ENCODE data around the gene GOLGA1.
"Not testable (repeated sequence)": the region's sequence is repeated elsewhere in the genome, so short reads cannot be mapped to it uniquely, and the experiment has no call there.

GOLGA1 gene

DNA sequence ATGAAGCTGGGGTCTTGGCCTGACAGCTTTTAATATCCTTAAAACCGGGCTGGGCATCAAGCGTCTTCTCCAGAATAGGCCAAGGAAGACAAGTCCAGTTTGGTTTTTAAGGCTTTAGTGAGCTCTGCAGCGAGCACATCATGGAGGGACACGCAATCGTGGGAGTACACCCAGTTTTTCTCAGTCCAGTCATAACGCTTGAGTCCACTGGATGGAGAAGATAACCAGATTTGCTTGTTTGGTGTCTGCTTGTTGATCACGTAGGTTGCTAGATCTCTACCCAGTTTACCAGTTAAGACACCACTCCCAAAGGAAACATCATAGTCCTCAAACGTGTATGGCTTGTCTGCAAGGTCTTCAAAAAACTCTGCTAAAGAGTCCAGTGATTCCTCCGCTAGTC is 27.4 kb upstream of the GOLGA1 start:
- TF ChIP-seq, protein P1, sequence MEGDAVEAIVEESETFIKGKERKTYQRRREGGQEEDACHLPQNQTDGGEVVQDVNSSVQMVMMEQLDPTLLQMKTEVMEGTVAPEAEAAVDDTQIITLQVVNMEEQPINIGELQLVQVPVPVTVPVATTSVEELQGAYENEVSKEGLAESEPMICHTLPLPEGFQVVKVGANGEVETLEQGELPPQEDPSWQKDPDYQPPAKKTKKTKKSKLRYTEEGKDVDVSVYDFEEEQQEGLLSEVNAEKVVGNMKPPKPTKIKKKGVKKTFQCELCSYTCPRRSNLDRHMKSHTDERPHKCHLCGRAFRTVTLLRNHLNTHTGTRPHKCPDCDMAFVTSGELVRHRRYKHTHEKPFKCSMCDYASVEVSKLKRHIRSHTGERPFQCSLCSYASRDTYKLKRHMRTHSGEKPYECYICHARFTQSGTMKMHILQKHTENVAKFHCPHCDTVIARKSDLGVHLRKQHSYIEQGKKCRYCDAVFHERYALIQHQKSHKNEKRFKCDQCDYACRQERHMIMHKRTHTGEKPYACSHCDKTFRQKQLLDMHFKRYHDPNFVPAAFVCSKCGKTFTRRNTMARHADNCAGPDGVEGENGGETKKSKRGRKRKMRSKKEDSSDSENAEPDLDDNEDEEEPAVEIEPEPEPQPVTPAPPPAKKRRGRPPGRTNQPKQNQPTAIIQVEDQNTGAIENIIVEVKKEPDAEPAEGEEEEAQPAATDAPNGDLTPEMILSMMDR (IDR thresholded peaks at IDR 0.05; ENCODE audit: low read depth, low read length), result no peak
- H3K4me3 ChIP-seq (ENCODE audit: low read depth, low read length), result no peak overlapping the region

DNA sequence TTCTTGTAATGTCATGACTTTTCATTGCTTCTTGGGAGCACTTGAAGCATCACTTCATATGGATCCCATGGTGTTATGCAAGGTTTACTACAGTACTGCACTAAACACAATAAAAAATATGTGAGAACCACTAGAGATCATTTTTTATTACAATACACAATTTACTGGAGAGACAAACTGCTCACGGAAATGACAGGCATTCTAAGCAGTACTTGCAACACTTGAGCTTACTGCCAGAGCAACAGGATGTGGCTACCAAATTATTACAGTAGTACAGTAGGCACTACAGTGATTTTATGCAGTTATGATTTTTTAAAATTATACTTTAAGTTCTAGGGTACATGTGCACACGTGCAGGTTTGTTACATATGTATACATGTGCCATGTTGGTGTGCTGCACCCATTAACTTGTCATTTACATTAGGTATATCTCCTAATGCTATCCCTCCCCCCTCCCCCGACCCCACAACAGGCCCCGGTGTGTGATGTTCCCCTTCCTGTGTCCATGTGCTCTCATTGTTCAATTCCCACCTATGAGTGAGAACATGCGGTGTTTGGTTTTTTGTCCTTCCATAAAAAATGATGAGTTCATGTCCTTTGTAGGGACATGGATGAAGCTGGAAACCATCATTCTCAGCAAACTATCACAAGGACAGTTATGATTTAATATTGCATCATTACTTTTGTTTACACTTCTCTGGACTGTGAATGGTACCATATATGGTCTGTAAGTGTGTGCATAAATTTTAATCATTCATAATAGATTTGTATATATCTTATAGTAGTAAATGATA is 25.1 kb upstream of the GOLGA1 start:
- H3K4me3 ChIP-seq (ENCODE audit: low read depth, low read length), result not testable (repeated sequence)

DNA sequence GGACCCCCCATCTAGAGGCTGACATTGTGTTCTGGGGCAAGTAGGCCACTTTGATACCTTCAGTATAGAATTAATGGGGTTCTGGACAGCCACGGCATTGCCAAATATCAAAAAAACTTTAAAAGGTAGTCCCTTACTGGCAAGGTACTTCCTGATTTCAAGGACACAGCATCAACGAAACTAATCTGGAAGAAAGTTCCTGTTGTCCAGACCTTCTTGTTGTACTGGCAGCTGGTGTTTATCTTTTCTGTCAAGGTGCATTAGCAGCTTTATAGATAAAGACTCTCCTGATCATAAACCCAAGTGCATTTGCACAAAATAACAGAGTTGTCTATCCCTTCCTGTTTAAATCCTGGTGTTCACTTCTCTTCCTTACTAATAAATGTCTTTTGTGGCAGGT is 23.7 kb upstream of the GOLGA1 start:
- H3K4me3 ChIP-seq (ENCODE audit: low read depth, low read length), result no peak overlapping the region
- TF ChIP-seq, protein P1 (IDR thresholded peaks at IDR 0.05; ENCODE audit: low read depth, low read length), result no peak

DNA sequence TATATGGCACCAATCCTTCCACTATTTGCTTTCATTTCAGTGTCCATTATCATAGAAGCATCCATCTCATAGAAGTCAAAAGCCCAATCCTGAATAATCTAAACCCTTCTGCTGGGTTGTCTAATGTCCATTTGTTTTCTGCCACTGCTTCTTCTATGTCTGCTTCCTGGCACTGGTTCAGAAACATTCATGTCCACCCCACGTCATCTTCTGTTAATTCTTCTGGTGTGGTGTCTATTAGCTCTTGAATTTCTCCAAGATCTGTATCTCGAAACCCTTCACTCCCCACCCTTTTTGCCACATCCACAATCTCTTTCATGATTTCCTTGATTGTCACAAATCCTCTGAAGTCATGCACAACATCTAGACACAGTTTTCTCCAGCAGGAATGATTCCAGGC is 23.2 kb upstream of the GOLGA1 start:
- TF ChIP-seq, protein P1 (IDR thresholded peaks at IDR 0.05; ENCODE audit: low read depth, low read length), result no peak
- H3K4me3 ChIP-seq (ENCODE audit: low read depth, low read length), result no peak overlapping the region

DNA sequence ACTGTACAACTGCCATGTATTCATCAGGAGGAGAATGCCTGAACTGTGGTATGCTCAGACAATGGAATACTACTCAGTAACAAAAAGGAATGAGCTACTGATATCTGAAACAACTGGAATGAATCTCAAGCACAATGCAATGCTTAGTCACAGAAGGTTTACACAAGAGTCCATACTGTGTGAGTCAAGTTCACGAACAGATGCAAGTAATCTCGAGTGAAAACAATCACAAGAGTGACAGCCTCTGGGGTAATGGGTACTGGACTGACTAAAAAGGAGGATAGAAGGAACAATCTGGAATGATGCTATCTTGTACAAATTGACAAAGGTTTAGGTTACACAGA is 19.5 kb upstream of the GOLGA1 start:
- TF ChIP-seq, protein P1 (IDR thresholded peaks at IDR 0.05; ENCODE audit: low read depth, low read length), result no peak
- H3K4me3 ChIP-seq (ENCODE audit: low read depth, low read length), result no peak overlapping the region

DNA sequence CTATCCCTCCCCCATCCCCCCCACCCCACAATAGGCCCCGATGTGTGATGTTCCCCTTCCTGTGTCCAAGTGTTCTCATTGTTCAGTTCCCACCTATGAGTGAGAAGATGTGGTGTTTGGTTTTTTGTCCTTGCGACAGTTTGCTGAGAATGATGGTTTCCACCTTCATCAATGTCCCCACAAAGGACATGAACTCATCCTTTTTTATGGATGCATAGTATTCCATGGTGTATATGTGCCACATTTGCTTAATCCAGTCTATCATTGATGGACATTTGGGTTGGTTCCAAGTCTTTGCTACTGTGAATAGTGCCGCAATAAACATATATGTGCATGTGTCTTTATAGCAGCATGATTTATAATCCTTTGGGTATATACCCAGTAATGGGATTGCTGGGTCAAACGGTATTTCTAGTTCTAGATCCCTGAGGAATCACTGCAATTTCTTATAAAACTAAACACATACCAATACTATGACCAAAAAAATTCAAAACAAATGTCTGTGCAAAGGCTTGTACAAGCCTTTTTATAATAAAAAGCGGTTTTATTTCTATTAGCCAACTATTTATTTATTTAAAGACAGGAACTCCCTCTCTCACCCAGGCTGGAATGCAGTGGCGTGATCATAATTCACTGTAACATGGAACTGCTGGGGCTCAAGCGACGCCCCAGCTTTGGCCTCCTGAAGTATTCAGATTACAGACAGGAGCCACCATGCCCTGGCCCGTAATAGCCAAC is 19.0 kb upstream of the GOLGA1 start:
- not testable (repeated sequence) for H3K4me3 ChIP-seq (ENCODE audit: low read depth, low read length)

DNA sequence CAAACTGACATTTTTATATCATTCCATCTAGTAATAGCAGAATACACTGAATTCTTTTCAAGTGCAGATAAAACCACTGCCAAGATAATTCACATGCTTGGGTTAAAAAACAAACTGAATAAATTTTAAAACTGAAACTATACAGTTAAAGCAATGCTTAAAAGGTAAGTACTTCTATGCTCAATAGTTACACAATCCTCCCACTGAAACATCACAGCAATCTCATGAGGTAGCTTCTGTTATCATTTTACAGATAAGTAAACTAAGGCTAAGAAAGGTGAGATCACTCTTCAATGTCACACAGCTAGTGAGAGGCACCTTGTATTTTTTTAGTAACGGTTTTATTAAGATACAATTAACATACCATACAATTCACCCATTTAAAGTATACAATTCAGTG is 13.4 kb upstream of the GOLGA1 start:
- TF ChIP-seq, protein P1 (IDR thresholded peaks at IDR 0.05; ENCODE audit: low read depth, low read length), result no peak
- H3K4me3 ChIP-seq (ENCODE audit: low read depth, low read length), result no peak overlapping the region

DNA sequence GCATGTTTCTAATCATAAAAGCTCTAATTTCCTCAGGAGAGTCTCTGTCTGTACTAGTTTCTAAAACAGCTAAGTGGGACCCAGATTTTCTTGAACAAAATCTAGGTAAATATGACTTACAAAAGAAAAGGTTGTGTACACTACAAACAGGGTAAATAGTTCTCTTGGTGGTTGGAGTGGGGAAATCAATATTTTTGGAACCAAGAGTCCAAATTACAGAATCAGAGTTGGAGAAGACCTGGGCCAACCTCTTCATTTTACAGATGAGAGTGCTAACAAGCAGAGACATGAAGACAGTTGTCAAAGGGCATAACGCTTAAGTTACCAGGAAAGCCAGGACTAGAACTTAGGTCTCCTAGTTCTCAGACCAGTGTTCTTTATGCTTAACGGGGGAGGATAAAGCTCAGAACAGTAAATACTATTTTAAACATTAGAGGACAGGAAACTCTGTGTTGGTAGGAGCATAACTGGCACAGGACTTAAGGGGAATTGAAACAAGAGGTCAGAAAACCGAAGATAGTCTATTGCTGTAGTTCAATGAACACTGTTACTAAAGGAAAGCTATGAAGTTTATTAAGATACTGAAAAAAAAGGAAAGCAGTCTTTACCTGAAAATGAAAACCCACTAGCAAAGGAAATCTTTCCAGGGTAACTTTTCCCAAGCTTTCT is 9.3 kb upstream of the GOLGA1 start:
- TF ChIP-seq, protein P1 (IDR thresholded peaks at IDR 0.05; ENCODE audit: low read depth, low read length), result no peak
- no peak overlapping the region for H3K4me3 ChIP-seq (ENCODE audit: low read depth, low read length)
